ENCODE results near the gene LARP4B.
"Not testable (repeated sequence)": the region's sequence is repeated elsewhere in the genome, so short reads cannot be mapped to it uniquely, and the experiment has no call there.

Gene LARP4B

GRCh38 chr10:770975-771374 lies 160.5 kb downstream of the LARP4B start:
- DNase-seq (ENCODE audit: low read depth) = no peak
- TF ChIP-seq CTCF (IDR thresholded peaks at IDR 0.05; ENCODE audit: control insufficient read depth, insufficient read depth, low read depth, low read length, missing control alignments) = no peak

GRCh38 chr10:770048-770712 lies 161.3 kb downstream of the LARP4B start:
- H3K4me3 ChIP-seq (ENCODE audit: control insufficient read depth, low read depth, low read length); DNase-seq (ENCODE audit: low read depth): not testable (repeated sequence)

More at GRCh38 chr10:770975-771374, 160.5 kb downstream of the LARP4B start:
- H3K4me3 ChIP-seq (ENCODE audit: control insufficient read depth, low read depth, low read length) = no peak overlapping the region

- no peak for DNase-seq (ENCODE audit: low read depth)
- no peak overlapping the region for H3K4me3 ChIP-seq (ENCODE audit: control insufficient read depth, low read depth, low read length)
- no peak for TF ChIP-seq CTCF (IDR thresholded peaks at IDR 0.05; ENCODE audit: control insufficient read depth, insufficient read depth, low read depth, low read length, missing control alignments)
Measured at GRCh38 chr10:767794-768193, 163.7 kb downstream of the LARP4B start.

- no peak for DNase-seq (ENCODE audit: low read depth)
- no peak for TF ChIP-seq CTCF (IDR thresholded peaks at IDR 0.05; ENCODE audit: control insufficient read depth, insufficient read depth, low read depth, low read length, missing control alignments)
- H3K4me3 ChIP-seq (ENCODE audit: control insufficient read depth, low read depth, low read length) = no peak overlapping the region
Measured at GRCh38 chr10:767211-767610, 164.3 kb downstream of the LARP4B start.

GRCh38 chr10:761376-761775 lies 170.1 kb downstream of the LARP4B start:
- no peak overlapping the region for H3K4me3 ChIP-seq (ENCODE audit: control insufficient read depth, low read depth, low read length)
- no peak for DNase-seq (ENCODE audit: low read depth)
- no peak for TF ChIP-seq CTCF (IDR thresholded peaks at IDR 0.05; ENCODE audit: control insufficient read depth, insufficient read depth, low read depth, low read length, missing control alignments)

GRCh38 chr10:760622-761021 lies 170.9 kb downstream of the LARP4B start:
- H3K4me3 ChIP-seq (ENCODE audit: control insufficient read depth, low read depth, low read length) = no peak overlapping the region
- no peak for TF ChIP-seq CTCF (IDR thresholded peaks at IDR 0.05; ENCODE audit: control insufficient read depth, insufficient read depth, low read depth, low read length, missing control alignments)
- no peak for DNase-seq (ENCODE audit: low read depth)

GRCh38 chr10:759898-760477 lies 171.5 kb downstream of the LARP4B start:
- no peak for DNase-seq (ENCODE audit: low read depth)
- H3K4me3 ChIP-seq (ENCODE audit: control insufficient read depth, low read depth, low read length) = no peak overlapping the region
- TF ChIP-seq CTCF (IDR thresholded peaks at IDR 0.05; ENCODE audit: control insufficient read depth, insufficient read depth, low read depth, low read length, missing control alignments) = no peak

Measured in AG09309 (cell line).